ENCODE results near the gene PTPRG.

- TF ChIP-seq, protein P1, sequence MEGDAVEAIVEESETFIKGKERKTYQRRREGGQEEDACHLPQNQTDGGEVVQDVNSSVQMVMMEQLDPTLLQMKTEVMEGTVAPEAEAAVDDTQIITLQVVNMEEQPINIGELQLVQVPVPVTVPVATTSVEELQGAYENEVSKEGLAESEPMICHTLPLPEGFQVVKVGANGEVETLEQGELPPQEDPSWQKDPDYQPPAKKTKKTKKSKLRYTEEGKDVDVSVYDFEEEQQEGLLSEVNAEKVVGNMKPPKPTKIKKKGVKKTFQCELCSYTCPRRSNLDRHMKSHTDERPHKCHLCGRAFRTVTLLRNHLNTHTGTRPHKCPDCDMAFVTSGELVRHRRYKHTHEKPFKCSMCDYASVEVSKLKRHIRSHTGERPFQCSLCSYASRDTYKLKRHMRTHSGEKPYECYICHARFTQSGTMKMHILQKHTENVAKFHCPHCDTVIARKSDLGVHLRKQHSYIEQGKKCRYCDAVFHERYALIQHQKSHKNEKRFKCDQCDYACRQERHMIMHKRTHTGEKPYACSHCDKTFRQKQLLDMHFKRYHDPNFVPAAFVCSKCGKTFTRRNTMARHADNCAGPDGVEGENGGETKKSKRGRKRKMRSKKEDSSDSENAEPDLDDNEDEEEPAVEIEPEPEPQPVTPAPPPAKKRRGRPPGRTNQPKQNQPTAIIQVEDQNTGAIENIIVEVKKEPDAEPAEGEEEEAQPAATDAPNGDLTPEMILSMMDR (conservative IDR thresholded peaks at IDR 0.05; ENCODE audit: low read length): no peak
- TF ChIP-seq EZH2phosphoT487 (IDR thresholded peaks at IDR 0.05; ENCODE audit: borderline replicate concordance, low read depth, low read length): no peak
Measured at GRCh38 chr3:61934505-61934871, 373.1 kb downstream of the PTPRG start.
